Activated effector memory CD4-positive, alpha-beta T cell treated with anti-CD3 and anti-CD28 coated beads, Interleukin-2, amount 50 U/mL, for 16 hours (primary cell): ENCODE measurements around the gene SMAD7.

Source experiments
- DNase-seq: peaks from one replicate; pipeline ENCODE4 v3.0.0-alpha.2; 2020

The SMAD7 gene

GRCh38 chr18:48943736-48944527, 6.8 kb downstream of the SMAD7 start:
- no peak for DNase-seq

- DNase-seq, result no peak
These were observed 7.4 kb downstream of the SMAD7 start for GRCh38 chr18:48943333-48943732.

GRCh38 chr18:48942554-48943261, 8.1 kb downstream of the SMAD7 start:
- DNase-seq, result no peak

GRCh38 chr18:48942086-48942485, 8.7 kb downstream of the SMAD7 start:
- no peak for DNase-seq

- DNase-seq, result no peak
These were observed 9.1 kb downstream of the SMAD7 start for GRCh38 chr18:48941672-48942071.

GRCh38 chr18:48940854-48941611, 9.7 kb downstream of the SMAD7 start:
- DNase-seq, result peak; percentile 91

GRCh38 chr18:48939205-48940097, 11.3 kb downstream of the SMAD7 start:
- DNase-seq, result no peak

GRCh38 chr18:48938827-48939204, 11.9 kb downstream of the SMAD7 start:
- no peak for DNase-seq

- DNase-seq, result no peak
These were observed 12.7 kb downstream of the SMAD7 start for GRCh38 chr18:48937869-48938750.

GRCh38 chr18:48935433-48935774, 15.4 kb downstream of the SMAD7 start:
- no peak for DNase-seq

- DNase-seq, result no peak
These were observed 15.9 kb downstream of the SMAD7 start for GRCh38 chr18:48934723-48935432.

GRCh38 chr18:48934415-48934722, 16.4 kb downstream of the SMAD7 start:
- no peak for DNase-seq

- no peak for DNase-seq
These were observed 17.0 kb downstream of the SMAD7 start for GRCh38 chr18:48933578-48934414.

GRCh38 chr18:48932822-48933510, 17.8 kb downstream of the SMAD7 start:
- DNase-seq, result no peak

- no peak for DNase-seq
These were observed 18.3 kb downstream of the SMAD7 start for GRCh38 chr18:48932462-48932818.

GRCh38 chr18:48931680-48932461, 18.9 kb downstream of the SMAD7 start:
- DNase-seq, result peak; percentile 78

- no peak for DNase-seq
These were observed 19.8 kb downstream of the SMAD7 start for GRCh38 chr18:48930926-48931325.

- DNase-seq, result no peak
These were observed 20.6 kb downstream of the SMAD7 start for GRCh38 chr18:48929941-48930713.
